Activated T-cell treated with anti-CD3 and anti-CD28 coated beads, Interleukin-2, amount 50 U/mL, for 1 hour (primary cell): ENCODE data around the gene RAB11B.
A peak's percentile ranks its signal among the peaks of the same experiment; 100 is the strongest.
"Not testable (repeated sequence)": the region's sequence is repeated elsewhere in the genome, so short reads cannot be mapped to it uniquely, and the experiment has no call there.

Experiments used
- DNase-seq: peaks from one replicate; pipeline ENCODE4 v3.0.0-alpha.2; 2020

RAB11B gene

DNA sequence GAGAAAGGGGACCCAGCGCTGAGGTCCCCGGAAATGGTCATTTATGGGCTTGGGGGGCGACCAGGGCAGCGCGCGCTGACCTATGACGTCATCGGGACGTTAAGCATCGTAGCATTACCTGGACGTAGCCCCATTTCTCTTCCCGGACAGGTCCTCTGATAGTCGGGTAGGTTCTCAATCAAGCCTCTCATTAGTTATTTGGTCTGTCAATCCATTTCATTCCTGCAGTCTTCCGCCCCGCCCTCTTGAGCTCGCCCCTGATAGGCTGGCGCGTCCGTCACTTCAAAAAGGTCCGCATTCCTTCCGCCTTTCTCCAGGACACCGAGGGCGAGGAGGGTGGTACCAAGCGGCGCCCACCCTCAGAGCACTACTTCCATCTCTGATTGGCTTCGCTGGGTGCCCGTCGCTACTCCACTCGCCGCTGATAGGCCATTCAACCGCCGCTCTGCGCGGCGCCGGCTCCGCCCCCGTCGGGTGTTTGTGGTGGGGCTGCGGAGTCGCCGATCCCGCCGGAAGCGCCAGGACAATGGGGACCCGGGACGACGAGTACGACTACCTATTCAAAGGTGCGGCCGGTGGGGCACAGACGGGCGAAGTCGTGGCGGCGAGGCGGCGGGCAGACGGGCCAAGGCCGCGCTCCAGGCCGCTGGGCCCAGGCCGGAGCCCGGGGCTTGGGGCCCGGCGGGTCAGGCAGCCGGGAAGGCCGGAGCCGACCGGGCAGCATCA is at the start of gene RAB11B:
Gene RAB11B, plus strand, starts transcription at position 470 of the 726 bp plus-strand sequence. Its CDS starts 57 bp downstream, at position 527.
- DNase-seq, result peak; percentile 96

DNA sequence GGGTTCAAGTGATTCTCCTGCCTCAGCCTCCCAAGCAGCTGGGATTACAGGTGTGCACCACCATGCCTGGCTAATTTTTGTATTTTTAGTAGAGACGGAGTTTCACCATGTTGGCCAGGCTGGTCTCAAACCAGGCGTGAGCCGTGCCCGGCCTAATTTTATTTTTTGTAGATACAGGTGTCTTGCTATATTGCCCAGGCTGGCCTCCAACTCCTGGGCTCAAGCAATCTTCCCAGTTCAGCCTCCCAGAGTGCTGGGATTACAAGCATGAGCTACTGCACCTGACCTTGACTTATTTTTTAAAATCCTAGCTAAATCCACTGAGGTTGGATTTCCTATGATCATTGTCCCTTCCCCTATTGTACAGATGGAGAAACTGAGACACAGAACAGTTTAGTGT is 48.7 kb upstream of the RAB11B start:
- DNase-seq, result not testable (repeated sequence)

DNA sequence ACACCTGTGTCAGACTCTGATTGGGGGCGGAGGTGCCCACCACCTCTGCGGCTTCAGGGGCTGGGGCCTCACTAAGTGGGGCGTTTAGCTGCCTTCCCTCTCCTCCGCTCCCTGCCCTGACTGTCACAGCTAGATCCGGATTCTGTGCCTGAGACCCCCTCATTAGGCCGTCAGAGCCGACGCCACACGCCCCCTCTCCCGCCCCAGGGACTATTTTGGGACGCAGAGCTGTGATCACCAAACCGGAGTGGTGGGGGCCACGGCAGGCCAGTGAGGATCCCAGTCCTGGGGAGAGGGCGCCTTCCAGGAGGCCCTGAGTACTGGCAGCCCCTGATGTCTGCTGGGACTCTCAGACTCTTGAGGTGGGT is 47.9 kb upstream of the RAB11B start:
- no peak for DNase-seq

GRCh38 chr19:8342684-8343482 is 47.3 kb upstream of the RAB11B start, which contains the start of gene KANK3:
TSS of gene KANK3 (minus strand) at chr19:8343262. CDS start at chr19:8337828, 5,434 bp downstream.
- DNase-seq, result peak; percentile 91

DNA sequence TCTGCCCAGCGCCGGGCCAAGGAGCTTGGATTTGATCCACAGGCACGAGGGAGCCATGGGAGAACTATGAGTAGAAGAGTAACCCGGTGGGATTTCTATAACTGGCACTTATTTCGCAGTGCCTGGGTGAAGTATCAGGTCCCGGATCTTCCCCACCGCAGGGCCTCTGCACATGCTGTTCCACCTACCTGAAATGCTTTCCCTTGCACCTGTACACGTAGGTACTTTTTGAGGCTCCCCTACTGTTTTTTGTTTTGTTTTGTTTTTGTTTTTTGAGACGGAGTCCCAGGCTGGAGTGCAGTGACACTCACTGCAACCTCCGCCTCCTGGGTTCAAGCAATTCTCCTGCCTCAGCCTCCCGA is 46.7 kb upstream of the RAB11B start:
- no peak for DNase-seq

DNA sequence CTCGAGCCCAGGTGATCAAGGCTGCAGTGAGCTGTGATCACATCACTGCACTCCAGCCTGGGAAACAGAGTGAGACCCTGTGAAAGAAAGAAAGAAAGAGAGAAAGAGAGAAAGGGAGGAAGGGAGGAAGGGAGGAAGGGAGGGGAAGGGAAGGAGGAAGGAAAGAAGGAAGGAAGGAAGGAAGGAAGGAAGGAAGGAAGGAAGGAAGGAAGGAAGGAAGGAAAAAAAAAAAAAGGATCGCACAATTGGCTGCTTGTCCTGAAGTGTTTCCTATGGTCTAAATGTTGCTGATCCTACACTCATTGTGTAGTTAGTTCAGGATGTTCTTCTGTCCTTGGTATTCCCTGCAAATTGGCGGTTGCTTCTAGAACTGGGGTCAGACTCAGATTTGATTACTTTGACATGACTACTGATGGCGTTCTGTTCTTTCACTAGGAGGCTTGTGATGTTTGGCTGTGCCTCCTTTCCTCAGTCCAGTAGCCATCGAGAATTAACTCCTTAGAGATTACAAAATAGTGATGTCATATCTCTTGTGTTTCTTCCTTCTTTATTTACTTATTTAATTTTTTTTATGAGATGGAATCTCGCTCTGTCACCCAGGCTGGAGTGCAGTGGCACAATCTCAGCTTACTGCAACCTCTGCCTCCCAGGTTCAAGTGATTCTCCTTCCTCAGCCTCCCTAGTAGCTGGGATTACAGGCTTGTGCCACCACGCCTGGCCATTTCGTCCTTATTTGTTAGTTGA is 40.4 kb upstream of the RAB11B start:
- not testable (repeated sequence) for DNase-seq

DNA sequence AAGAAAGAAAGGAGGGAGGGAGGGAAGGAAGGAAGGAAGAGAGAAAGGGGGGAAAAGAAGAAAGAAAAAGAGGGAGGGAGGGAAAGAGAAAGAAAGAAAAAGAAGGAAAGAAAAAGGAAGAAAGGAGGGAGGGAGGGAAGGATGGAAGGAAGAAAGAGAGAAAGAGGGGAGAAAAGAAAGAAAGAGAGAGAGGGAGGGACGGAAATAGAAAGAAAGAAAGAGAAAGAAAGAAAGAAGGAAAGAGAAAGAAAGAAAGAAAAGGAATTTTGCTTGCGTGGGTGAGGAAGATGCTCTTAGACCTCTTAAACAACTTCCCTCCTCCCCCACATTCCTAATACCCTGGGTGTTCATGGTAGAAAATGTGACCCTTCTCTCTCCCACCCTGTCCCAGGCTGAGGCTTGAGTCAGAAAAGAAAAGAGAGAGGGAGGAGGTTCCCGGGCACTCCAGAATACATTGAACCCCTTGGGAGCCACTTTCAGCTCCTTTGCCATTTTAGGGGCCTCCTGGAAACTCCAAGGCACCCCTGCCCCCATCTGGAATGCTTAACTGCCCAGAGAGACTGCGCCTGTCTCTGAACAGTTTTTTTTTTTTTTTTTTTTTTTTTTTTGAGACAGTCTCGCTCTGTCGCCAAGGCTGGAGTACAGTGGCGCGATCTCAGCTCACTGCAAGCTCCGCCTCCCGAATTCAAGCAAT is 37.9 kb upstream of the RAB11B start:
- DNase-seq, result no peak

GRCh38 chr19:8352845-8353244 is 37.3 kb upstream of the RAB11B start:
- not testable (repeated sequence) for DNase-seq

DNA sequence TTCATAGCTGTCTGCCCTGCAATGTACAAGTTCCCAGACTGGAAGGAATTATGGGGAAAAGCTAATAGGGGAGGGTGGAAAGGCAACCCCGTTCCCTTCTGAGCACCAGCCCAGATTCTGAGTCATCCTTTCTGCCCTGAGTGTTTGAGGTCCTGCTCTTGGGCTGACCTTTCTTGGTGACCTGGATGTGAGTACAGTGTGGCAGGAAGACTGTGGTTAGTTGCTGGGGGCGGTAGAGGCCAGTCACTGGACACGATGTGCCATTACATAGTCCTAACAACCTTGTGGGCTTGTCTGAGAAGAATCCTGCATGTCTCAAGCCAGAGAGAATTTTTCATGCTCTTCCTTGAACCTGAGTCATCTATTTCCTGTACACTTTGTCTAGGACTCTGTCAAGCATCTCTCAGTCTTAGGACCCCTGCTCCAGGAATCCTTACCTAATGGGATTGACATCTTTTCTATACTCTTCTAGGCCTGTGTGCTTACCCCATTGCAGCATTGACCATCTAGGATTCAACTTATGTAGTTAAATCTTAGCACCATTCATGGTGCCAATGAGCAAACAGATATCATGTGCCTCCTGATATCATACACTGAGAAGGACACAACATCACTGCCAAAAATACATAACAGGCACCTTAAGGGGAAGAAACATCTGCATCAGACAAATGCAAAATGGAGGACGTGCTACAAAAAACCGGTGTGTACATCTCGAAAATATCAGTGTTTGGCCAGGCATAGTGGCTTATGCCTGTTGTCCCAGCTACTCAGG is 34.3 kb upstream of the RAB11B start:
- no peak for DNase-seq

GRCh38 chr19:8357007-8357521 is 33.1 kb upstream of the RAB11B start:
- no peak for DNase-seq

GRCh38 chr19:8358948-8359347 is 31.2 kb upstream of the RAB11B start:
- no peak for DNase-seq

DNA sequence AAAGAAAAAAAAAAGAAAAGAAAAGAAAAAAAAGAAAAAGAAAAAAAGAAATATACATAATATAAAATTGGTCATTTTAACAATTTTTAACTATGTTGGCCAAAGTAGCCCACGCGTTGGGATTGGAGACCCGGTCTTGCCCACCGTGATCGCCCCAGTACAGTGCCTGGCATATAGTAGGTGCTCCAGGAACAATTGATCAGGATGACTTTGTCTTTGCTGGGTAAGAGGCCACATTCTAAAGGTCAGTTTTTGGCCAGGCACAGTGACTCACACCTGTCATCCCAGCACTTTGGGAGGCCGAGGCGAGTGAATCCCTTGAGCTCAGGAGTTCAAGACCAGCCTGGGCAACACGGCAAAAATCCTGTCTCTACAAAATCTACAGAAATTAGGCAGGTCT is 30.0 kb upstream of the RAB11B start:
- no peak for DNase-seq

DNA sequence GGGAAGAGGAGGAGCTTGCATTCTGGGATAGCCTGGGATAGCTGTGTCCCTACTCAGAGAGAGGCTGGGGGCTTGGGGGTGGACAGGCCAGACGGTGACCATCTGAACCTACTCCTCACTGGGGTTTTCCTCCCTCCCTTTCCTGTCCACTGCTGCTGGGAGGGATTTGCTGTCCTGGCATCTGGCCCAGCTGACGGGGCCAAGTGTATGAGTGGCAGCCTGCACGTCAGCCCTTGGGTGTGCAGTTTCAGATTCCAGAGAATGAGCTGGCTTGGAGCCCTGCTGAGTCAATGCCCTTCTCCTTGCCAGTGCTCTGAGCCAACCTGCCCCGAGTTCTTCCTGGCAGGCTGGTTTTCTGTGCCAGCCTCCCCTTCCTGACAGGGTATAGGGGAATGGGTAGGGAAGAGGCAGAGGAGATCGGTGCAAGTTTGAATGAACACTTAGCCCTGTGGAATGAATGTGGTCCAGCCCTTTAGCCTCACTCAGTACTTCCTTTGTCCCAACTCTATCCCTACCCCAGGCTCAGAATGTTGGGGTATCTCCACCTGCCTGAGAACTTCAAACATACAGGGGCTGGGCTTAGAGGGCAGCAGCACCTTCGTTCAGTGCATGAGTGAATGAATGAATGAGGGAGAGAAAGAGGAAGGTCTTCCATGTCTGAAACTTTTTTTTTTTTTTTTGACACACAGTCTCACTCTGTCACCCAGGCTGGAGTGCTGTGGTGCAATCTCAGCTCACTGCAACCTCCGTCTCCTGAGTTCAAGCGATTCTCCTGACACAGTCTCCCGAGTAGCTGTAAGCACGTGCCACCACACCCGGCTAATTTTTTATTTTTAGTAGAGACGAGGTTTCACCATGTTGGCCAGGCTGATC is 28.0 kb upstream of the RAB11B start:
- no peak for DNase-seq

GRCh38 chr19:8363803-8364771 is 26.1 kb upstream of the RAB11B start, which contains the start of gene ANGPTL4:
TSS of gene ANGPTL4 (plus strand) at chr19:8364155. CDS start at chr19:8364322, 167 bp downstream.
- peak; percentile 42 for DNase-seq

DNA sequence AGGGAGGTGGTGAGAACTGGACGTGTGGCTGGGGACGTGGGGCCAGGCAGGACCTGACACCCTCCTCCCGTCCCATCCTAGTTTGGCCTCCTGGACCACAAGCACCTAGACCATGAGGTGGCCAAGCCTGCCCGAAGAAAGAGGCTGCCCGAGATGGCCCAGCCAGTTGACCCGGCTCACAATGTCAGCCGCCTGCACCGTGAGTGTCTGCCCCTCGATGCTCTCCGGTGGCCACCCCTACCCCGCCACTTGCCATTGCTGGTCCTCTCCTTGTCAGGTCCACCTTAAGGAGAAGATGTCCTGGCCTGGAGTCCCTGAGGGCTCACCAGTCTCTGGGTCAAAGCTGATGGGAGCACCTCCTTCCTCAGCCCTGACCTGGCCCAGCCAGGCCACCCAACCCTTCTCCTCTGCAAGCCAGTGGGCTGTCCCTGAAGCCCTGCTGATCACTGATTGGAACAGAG is 24.0 kb upstream of the RAB11B start:
- no peak for DNase-seq

GRCh38 chr19:8366961-8367326 is 23.2 kb upstream of the RAB11B start:
- no peak for DNase-seq

DNA sequence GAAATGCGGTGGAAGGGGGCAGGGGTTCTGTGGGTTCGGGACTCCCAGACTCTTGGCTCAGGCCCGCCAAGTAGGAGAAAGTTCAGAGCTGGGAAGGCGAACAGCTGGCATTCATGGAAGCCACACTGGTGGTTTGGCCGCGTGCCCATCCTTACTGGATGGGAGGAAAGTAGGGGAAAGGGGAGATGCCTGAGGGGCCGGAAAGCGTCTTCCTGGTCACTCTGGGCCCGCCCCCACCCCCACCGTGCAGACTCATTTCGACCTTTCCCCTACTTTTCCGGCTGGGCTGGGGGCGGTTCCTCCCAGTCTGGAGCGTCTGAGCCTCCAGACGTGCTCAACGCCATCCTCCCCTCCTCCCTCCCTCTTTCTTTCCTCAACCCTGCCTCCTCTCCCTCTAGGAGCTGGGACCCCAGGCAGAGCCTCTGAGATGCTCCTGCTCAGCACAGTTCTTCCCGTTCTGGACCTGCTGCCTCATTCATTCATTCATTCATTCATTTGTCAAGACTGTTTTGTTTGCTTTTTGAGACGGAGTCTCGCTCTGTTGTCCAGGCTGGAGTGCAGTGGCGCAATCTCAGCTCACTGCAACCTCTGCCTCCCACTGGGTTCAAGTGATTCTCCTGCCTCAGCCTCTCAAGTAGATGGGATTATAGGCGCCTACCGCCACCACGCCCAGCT is 22.7 kb upstream of the RAB11B start:
- DNase-seq, result no peak

DNA sequence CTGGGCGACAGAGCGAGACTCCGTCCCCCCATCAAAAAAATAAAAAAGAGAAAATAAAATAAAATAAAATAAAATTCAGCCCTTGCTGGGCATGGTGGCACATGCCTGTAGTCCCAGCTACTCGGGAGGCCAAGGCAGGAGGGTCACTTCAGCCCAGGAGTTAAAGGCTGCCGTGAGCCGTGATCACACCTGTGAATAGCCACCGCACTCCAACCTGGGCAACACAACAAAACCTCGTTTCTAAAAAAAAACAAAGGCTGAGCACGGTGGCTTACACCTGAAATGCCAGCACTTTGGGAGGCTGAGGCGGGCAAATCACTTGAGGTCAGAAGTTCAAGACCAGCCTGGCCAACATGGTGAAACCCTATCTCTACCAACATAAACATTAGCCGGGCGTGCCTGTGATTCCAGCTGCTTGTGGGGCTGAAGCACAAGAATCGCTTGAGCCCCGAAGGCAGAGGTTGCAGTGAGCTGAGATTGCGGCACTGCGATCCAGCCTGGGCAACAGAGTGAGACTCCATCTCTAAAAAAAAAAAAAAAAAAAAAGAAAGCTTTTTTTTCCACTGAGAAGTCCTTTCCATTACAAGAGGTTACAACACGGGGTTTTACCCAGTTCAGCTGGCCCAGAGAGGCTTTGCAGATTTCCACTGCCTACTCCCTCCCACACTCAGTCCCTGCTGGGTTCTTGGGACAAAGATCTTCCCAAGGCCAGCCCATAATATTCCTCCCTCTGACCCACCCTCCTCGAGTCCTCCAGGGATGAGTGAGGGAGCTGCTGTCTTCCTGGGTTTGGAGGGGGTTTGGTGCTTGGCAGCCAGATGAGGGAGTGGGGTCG is 19.8 kb upstream of the RAB11B start:
- no peak for DNase-seq
